ENCODE data around the gene PIGQ.

Gene PIGQ

GRCh38 chr16:629185-629832, 59.5 kb downstream of the PIGQ start:
- no peak for ATAC-seq

GRCh38 chr16:629833-630248, 60.1 kb downstream of the PIGQ start:
- ATAC-seq, result no peak
- TF ChIP-seq CREB5 (CRISPR knock-in tag; IDR thresholded peaks at IDR 0.05; ENCODE audit: low read depth) (no peak), ISL1 (CRISPR knock-in tag; IDR thresholded peaks at IDR 0.05) (no peak)

More at GRCh38 chr16:629185-629832, 59.5 kb downstream of the PIGQ start:
- no peak for TF ChIP-seq TOX (CRISPR knock-in tag; IDR thresholded peaks at IDR 0.05; ENCODE audit: borderline replicate concordance)
- no peak for TF ChIP-seq ISL1 (CRISPR knock-in tag; IDR thresholded peaks at IDR 0.05)
- TF ChIP-seq ZNF70 (CRISPR knock-in tag; IDR thresholded peaks at IDR 0.05), result no peak
- TF ChIP-seq TSHZ2 (CRISPR knock-in tag; IDR thresholded peaks at IDR 0.05), result no peak
- TF ChIP-seq SNAI2 (CRISPR knock-in tag; IDR thresholded peaks at IDR 0.05), result no peak
- TF ChIP-seq RARB (CRISPR knock-in tag; IDR thresholded peaks at IDR 0.05), result no peak
- no peak for TF ChIP-seq PATZ1 (CRISPR knock-in tag; IDR thresholded peaks at IDR 0.05; ENCODE audit: borderline replicate concordance)
- no peak for TF ChIP-seq ZNF565 (CRISPR knock-in tag; conservative IDR thresholded peaks at IDR 0.05; ENCODE audit: low read depth)
- TF ChIP-seq ZNF8 (CRISPR knock-in tag; IDR thresholded peaks at IDR 0.05), result no peak
- no peak for TF ChIP-seq CREB5 (CRISPR knock-in tag; IDR thresholded peaks at IDR 0.05; ENCODE audit: low read depth)
- no peak for TF ChIP-seq CSDC2 (CRISPR knock-in tag; IDR thresholded peaks at IDR 0.05)
- TF ChIP-seq ZFP3 (CRISPR knock-in tag; IDR thresholded peaks at IDR 0.05), result no peak

GRCh38 chr16:630249-630814, 60.6 kb downstream of the PIGQ start:
- TF ChIP-seq CSRNP3 (CRISPR knock-in tag; IDR thresholded peaks at IDR 0.05) (no peak), ARNTL (CRISPR knock-in tag; IDR thresholded peaks at IDR 0.05; ENCODE audit: borderline replicate concordance, low read depth) (no peak), TSHZ2 (CRISPR knock-in tag; IDR thresholded peaks at IDR 0.05) (no peak), ESRRG (CRISPR knock-in tag; IDR thresholded peaks at IDR 0.05) (no peak), ZNF8 (CRISPR knock-in tag; IDR thresholded peaks at IDR 0.05) (no peak), BACH2 (CRISPR knock-in tag; IDR thresholded peaks at IDR 0.05; ENCODE audit: borderline replicate concordance) (no peak), OSR1 (CRISPR knock-in tag; IDR thresholded peaks at IDR 0.05) (no peak), CSDC2 (CRISPR knock-in tag; IDR thresholded peaks at IDR 0.05) (no peak), ZNF565 (CRISPR knock-in tag; conservative IDR thresholded peaks at IDR 0.05; ENCODE audit: low read depth) (no peak)
- ATAC-seq, result no peak
